Measurements from ENCODE around the gene ELL. TPM values are rescaled to one million over a fixed set of nuclear protein-coding genes. Genes with fewer than 3 reads are reported as not detected.
A peak's percentile ranks its signal among the peaks of the same experiment; 100 is the strongest.

Gene ELL
- 30.5 TPM for total RNA-seq

- intact Hi-C loops (cut with DNase I): loop anchor here (1.0 kb wide), 5 partner anchors 22 to 115 kb away; partner anchors contain the start of genes FKBP8, KXD1 and UBA52
- peak in 1 of 3 experiments; percentile 0 for TF ChIP-seq CTCF (IDR thresholded peaks at IDR 0.05)
- Histone ChIP-seq H3K27me3 (no peaks in the 10 kb centered on the region), H3K4me3 (peak within 1 kb of the TSS; percentile 97 to 99), H3K9me3 (no peaks in the 10 kb centered on the region), H3K27ac (peak within 1 kb of the TSS; percentile 97 to 99), H3K4me1 (peaks cover 3 to 11% of the 10 kb centered on the region in 2 donors), H3K36me3 (no peaks in the 10 kb centered on the region)
- DNase-seq (ENCODE audit: low spot score in 2 of 2): peak in 1 of 2 donors; percentile 72
These were observed at the start of gene ELL for GRCh38 chr19:18521692-18522123. Gene ELL, minus strand, starts transcription at chr19:18522070. Its CDS starts 15 bp downstream, at chr19:18522055.

- TF ChIP-seq CTCF (IDR thresholded peaks at IDR 0.05): no peak
- peak overlapping the region; percentile 19 to 38 for H3K27ac ChIP-seq
- H3K9me3 ChIP-seq: no peaks in the 10 kb centered on the region
- peaks cover 11 to 13% of the 10 kb centered on the region in 2 donors for H3K4me1 ChIP-seq
- H3K4me3 ChIP-seq: no peak overlapping the region
- DNase-seq (ENCODE audit: low spot score in 2 of 2): no peak
- H3K36me3 ChIP-seq: peaks cover 57 to 62% of the 10 kb centered on the region in 2 donors
- intact Hi-C loops (cut with DNase I): no loop called here
- H3K27me3 ChIP-seq: no peaks in the 10 kb centered on the region
These were observed 46.5 kb upstream of the ELL start for GRCh38 chr19:18568367-18568766.

DNA sequence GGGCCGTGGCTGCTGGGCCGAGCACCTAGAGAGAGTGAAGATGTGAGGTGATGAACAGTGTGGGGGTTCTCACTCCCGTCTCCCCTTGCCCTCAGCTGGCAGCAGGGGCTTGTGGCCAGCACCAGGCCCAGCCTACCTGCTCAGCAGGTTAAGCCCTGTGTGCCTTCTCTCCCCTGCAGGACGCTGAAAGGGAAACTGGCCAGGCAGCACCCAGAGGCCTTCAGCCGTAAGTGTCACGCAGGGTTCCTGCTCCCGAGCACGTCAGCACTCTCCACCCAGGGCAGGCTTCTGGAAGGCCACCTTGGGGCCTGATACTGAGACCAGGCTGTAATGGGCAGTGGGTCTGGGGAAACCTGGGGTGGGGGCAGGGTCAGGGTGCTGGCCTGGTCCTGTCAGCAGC, 45.1 kb upstream of the ELL start:
- no peak overlapping the region for H3K27ac ChIP-seq
- no peak overlapping the region for H3K4me3 ChIP-seq
- H3K4me1 ChIP-seq: peaks cover 0 to 14% of the 10 kb centered on the region in 2 donors
- peaks cover 57 to 59% of the 10 kb centered on the region in 2 donors for H3K36me3 ChIP-seq
- no peaks in the 10 kb centered on the region for H3K9me3 ChIP-seq
- no peaks in the 10 kb centered on the region for H3K27me3 ChIP-seq
- intact Hi-C loops (cut with DNase I): no loop called here
- TF ChIP-seq CTCF (IDR thresholded peaks at IDR 0.05): no peak
- no peak for DNase-seq (ENCODE audit: low spot score in 2 of 2)

GRCh38 chr19:18562086-18562485, 40.2 kb upstream of the ELL start:
- H3K36me3 ChIP-seq: peaks cover 34 to 38% of the 10 kb centered on the region in 2 donors
- peak; percentile 35 to 92 for DNase-seq (ENCODE audit: low spot score in 2 of 2)
- peak overlapping the region; percentile 98 for H3K27ac ChIP-seq
- H3K27me3 ChIP-seq: no peaks in the 10 kb centered on the region
- no peak overlapping the region for H3K4me3 ChIP-seq
- H3K9me3 ChIP-seq: no peaks in the 10 kb centered on the region
- H3K4me1 ChIP-seq: peaks cover 5 to 39% of the 10 kb centered on the region in 2 donors
- intact Hi-C loops (cut with DNase I): no loop called here
- no peak for TF ChIP-seq CTCF (IDR thresholded peaks at IDR 0.05)

- peaks cover 10 to 14% of the 10 kb centered on the region in 2 donors for H3K36me3 ChIP-seq
- H3K27me3 ChIP-seq: no peaks in the 10 kb centered on the region
- intact Hi-C loops (cut with DNase I): loop anchor here (2.0 kb wide), 1 partner anchor 99 kb away; no protein-coding TSS in a partner anchor
- no peak for DNase-seq (ENCODE audit: low spot score in 2 of 2)
- peak overlapping the region; percentile 98 for H3K27ac ChIP-seq
- H3K9me3 ChIP-seq: no peaks in the 10 kb centered on the region
- no peak for TF ChIP-seq CTCF (IDR thresholded peaks at IDR 0.05)
- H3K4me1 ChIP-seq: peaks cover 5 to 39% of the 10 kb centered on the region in 2 donors
- no peak overlapping the region for H3K4me3 ChIP-seq
These were observed 37.8 kb upstream of the ELL start for GRCh38 chr19:18559685-18560084.
